Endothelial cell of umbilical vein (primary cell): Measurements from ENCODE around the gene SHCBP1L. TPM values are rescaled to one million over a fixed set of nuclear protein-coding genes. Genes with fewer than 3 reads are reported as not detected.

Experiments used
- BruUV-seq: library from RNA; stranded (reverse); fragments of 400-500 nt; replicated peaks from 2 replicates; lab custom pipeline; 2021; lab: Mats Ljungman, UMichigan
- CTCF ChIA-PET: fragments of 300-600, 350-600 bp; sonication (Branson Sonifier 250); formaldehyde crosslinking; loops from one replicate; lab custom pipeline; 2021; ENCODE audit warnings: antibody characterized with exemption, inconsistent platforms; lab: Charles Lee
- POLR2A ChIA-PET: fragments of 300-600, 350-600 bp; sonication (Branson Sonifier 250); formaldehyde crosslinking; loops from one replicate; lab custom pipeline; 2021; ENCODE audit warnings: antibody characterized with exemption, inconsistent platforms; lab: Charles Lee
- DNase-seq: peaks from one replicate; pipeline ENCODE4 v3.0.0-alpha.2; 2011; ENCODE audit warnings: low read depth, low spot score
- FAIRE-seq: peaks from 2 replicates; lab custom pipeline; 2011; peaks lifted over from hg19 to GRCh38; lab: Jason Lieb, UNC
- H2AFZ ChIP-seq: 2 replicates; pipeline ENCODE4 v1.6.0; 2012; ENCODE audit warnings: low read depth, low read length, control low read depth, inconsistent platforms
- H3K27ac ChIP-seq: 2 replicates; pipeline ENCODE4 v1.5.1; 2011; ENCODE audit warnings: low read depth, mild to moderate bottlenecking, control low read depth, low read length, moderate library complexity; ENCODE audit not compliant: insufficient read depth
- H3K27me3 ChIP-seq, 2 experiments: 2 replicates each; pipeline versions ENCODE4 v1.6.0 to v1.6.1; 2011; ENCODE audit warnings: low read length in 2 of 2, mixed read lengths in 1 of 2; ENCODE audit not compliant: control insufficient read depth in 2 of 2, insufficient read depth in 2 of 2
- H3K36me3 ChIP-seq, 2 experiments: 2 replicates in 1 of 2; 3 replicates in 1 of 2; pipeline ENCODE4 v1.5.1; 2011; ENCODE audit warnings: low read length in 2 of 2, mild to moderate bottlenecking in 1 of 2, moderate library complexity in 1 of 2; ENCODE audit not compliant: control insufficient read depth in 2 of 2, insufficient read depth in 2 of 2; ENCODE audit errors: extremely low read depth in 1 of 2
- H3K4me1 ChIP-seq: 3 replicates; pipeline ENCODE4 v1.5.1; 2011; ENCODE audit warnings: mild to moderate bottlenecking, low read length; ENCODE audit not compliant: control insufficient read depth, insufficient read depth; ENCODE audit errors: extremely low read depth
- H3K4me2 ChIP-seq: 2 replicates; pipeline ENCODE4 v1.6.1; 2011; ENCODE audit warnings: low read length, control low read depth, mixed read lengths; ENCODE audit not compliant: insufficient read depth
- H3K4me3 ChIP-seq, 3 experiments: fragments of 200-600 bp in 1 of 3; sonication (generic), shearing (Covaris generic) in 1 of 3; replicated peaks in 1 of 3; 2 replicates each; pipeline ENCODE4 v1.5.1; 2011 to 2016; ENCODE audit warnings: control low read depth in 3 of 3, low read length in 3 of 3, mild to moderate bottlenecking in 2 of 3, inconsistent platforms in 1 of 3, low read depth in 1 of 3, moderate library complexity in 1 of 3; ENCODE audit not compliant: insufficient read depth in 1 of 3
- H3K79me2 ChIP-seq: 2 replicates; pipeline ENCODE4 v1.6.0; 2012; ENCODE audit warnings: low read length, inconsistent platforms; ENCODE audit not compliant: control insufficient read depth, insufficient read depth
- H3K9ac ChIP-seq: replicated peaks from 2 replicates; pipeline ENCODE3; 2011; ENCODE audit warnings: low read length, control low read depth; ENCODE audit not compliant: insufficient read depth; ENCODE audit errors: extremely low read depth
- H3K9me1 ChIP-seq: replicated peaks from 3 replicates; pipeline ENCODE4 v1.6.0; 2011; ENCODE audit warnings: mild to moderate bottlenecking, low read length; ENCODE audit not compliant: control insufficient read depth, insufficient read depth; ENCODE audit errors: extremely low read depth
- H3K9me3 ChIP-seq: replicated peaks from 2 replicates; pipeline ENCODE4 v1.5.1; 2012; ENCODE audit warnings: low read length, inconsistent platforms; ENCODE audit not compliant: control insufficient read depth, insufficient read depth
- H4K20me1 ChIP-seq: replicated peaks from 2 replicates; pipeline ENCODE3; 2011; ENCODE audit warnings: mild to moderate bottlenecking, low read length; ENCODE audit not compliant: control insufficient read depth, insufficient read depth; ENCODE audit errors: extremely low read depth
- EZH2 ChIP-seq: IDR thresholded peaks from 2 replicates; pipeline ENCODE4 v1.6.1; 2012; ENCODE audit warnings: borderline replicate concordance, low read depth, mild to moderate bottlenecking, moderate library complexity, low read length, inconsistent platforms; ENCODE audit not compliant: severe bottlenecking
- FOS ChIP-seq: IDR thresholded peaks from 2 replicates; pipeline ENCODE4 v1.6.1; 2011; ENCODE audit warnings: mild to moderate bottlenecking, low read length, moderate library complexity, borderline replicate concordance; ENCODE audit not compliant: insufficient read depth
- GATA2 ChIP-seq: IDR thresholded peaks from 2 replicates; pipeline ENCODE4 v1.7.0; 2011; ENCODE audit warnings: low read depth, mild to moderate bottlenecking, moderate library complexity, mixed read lengths, low read length; ENCODE audit not compliant: insufficient read length, insufficient read depth
- JUN ChIP-seq: IDR thresholded peaks from 2 replicates; pipeline ENCODE4 v1.6.1; 2011; ENCODE audit warnings: borderline replicate concordance, low read depth; ENCODE audit not compliant: insufficient read length, insufficient read depth
- MYC ChIP-seq: IDR thresholded peaks from one replicate; pipeline ENCODE4 v1.6.1; 2011; ENCODE audit warnings: mild to moderate bottlenecking, low read depth, low read length
- POLR2A ChIP-seq: IDR thresholded peaks from 2 replicates; pipeline ENCODE4 v1.6.1; 2012; ENCODE audit warnings: low read depth, mild to moderate bottlenecking, control low read depth, low read length
- POLR2AphosphoS5 ChIP-seq: IDR thresholded peaks from 2 replicates; pipeline ENCODE4 v1.6.1; 2012; ENCODE audit warnings: low read depth, mild to moderate bottlenecking, control low read depth, low read length, moderate library complexity; ENCODE audit not compliant: insufficient read depth
- dilution Hi-C: fragments of 300-500 bp; cut with MboI; formaldehyde crosslinking; loops from one replicate; pipeline ENCODE4 v1.15.0; 2019; ENCODE audit warnings: low sequenced_read_pairs; ENCODE audit not compliant: extremely low pct_ligation_motif_present
- intact Hi-C: fragments of 100-400 bp; cut with micrococcal nuclease; formaldehyde crosslinking; loops from one replicate; pipeline ENCODE4 v1.10.0; 2022
- polyA plus RNA-seq, 4 experiments: library from polyadenylated mRNA; depleted of rRNA in 3 of 4; stranded (reverse) in 3 of 4; unstranded in 1 of 4; fragments of >200 nt; gene quantifications; 2 replicates each; pipeline versions ENCODE4 v1.2.1 to v1.2.3, GENCODE V29; 2011 to 2012; ENCODE audit warnings: missing spikeins in 1 of 4
- total RNA-seq: library from RNA; stranded (reverse); gene quantifications from 2 replicates; pipeline ENCODE4 v1.2.3, GENCODE V29; 2021
- TF ChIP-seq, protein P1 (sequence below): IDR thresholded peaks from 2 replicates; pipeline ENCODE4 v1.6.1; 2011; ENCODE audit not compliant: insufficient read depth, insufficient read length
- TF ChIP-seq, protein P2 (sequence below), 2 donors: IDR thresholded peaks; 1 replicate in 1 of 2; 2 replicates in 1 of 2; pipeline ENCODE4 v1.5.1; 2011; ENCODE audit warnings: low read length in 2 of 2, mild to moderate bottlenecking in 2 of 2, moderate library complexity in 2 of 2, control low read depth in 1 of 2, inconsistent platforms in 1 of 2, low read depth in 1 of 2; ENCODE audit not compliant: insufficient read depth in 1 of 2; ENCODE audit errors: extremely low read depth in 1 of 2

SHCBP1L gene
- total and polyA plus RNA-seq, 2 donors (not counting 3 experiments of a cell fraction or from before 2014, with no cell fraction given), result not detected

DNA sequence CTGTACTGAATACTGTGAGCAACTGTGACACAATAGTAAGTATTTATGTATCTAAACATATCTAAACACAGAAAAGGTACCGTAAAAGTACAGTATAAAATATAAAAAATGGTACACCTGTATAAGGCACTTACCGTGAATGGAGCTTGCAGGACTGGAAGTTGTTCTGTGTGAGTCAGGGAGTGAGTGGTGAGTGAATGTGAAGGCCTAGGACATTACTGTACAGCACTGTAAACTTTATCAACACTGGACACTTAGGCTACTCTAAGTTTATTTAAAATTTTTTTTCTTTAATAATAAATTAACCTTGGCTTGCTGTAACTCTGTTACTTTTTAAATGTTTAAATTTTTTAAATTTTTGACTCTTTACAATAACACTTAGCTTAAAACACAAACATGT lies 24.5 kb upstream of the SHCBP1L start:
- no peak for TF ChIP-seq POLR2AphosphoS5
- no peak for TF ChIP-seq FOS
- TF ChIP-seq JUN, result no peak
- no peak for TF ChIP-seq EZH2
- no peak for TF ChIP-seq GATA2
- H3K9me1 ChIP-seq, result no peaks in the 10 kb centered on the region
- no TSS peak for BruUV-seq
- intact Hi-C loops (no loop called here), dilution Hi-C loops (no loop called here)
- H3K9me3 ChIP-seq, result no peaks in the 10 kb centered on the region
- no peak overlapping the region for H3K4me2 ChIP-seq
- DNase-seq (no peak), FAIRE-seq (no peak)
- H3K36me3 ChIP-seq, result no peaks in the 10 kb centered on the region
- H2AFZ ChIP-seq, result no peak overlapping the region
- H4K20me1 ChIP-seq, result no peaks in the 10 kb centered on the region
- no peaks in the 10 kb centered on the region for H3K27me3 ChIP-seq
- no peak overlapping the region for H3K4me3 ChIP-seq
- no peaks in the 10 kb centered on the region for H3K4me1 ChIP-seq
- no peak overlapping the region for H3K9ac ChIP-seq
- H3K79me2 ChIP-seq, result no peaks in the 10 kb centered on the region
- POLR2A ChIA-PET, result interaction anchor here (0.5 kb wide), 1 partner anchor 31 kb away, joined by 3 read pairs; no protein-coding TSS in a partner anchor
- no peak overlapping the region for H3K27ac ChIP-seq
- CTCF ChIA-PET, result interaction anchor here (1.9 kb wide), 1 partner anchor 15 kb away, joined by 5 read pairs; no protein-coding TSS in a partner anchor

DNA sequence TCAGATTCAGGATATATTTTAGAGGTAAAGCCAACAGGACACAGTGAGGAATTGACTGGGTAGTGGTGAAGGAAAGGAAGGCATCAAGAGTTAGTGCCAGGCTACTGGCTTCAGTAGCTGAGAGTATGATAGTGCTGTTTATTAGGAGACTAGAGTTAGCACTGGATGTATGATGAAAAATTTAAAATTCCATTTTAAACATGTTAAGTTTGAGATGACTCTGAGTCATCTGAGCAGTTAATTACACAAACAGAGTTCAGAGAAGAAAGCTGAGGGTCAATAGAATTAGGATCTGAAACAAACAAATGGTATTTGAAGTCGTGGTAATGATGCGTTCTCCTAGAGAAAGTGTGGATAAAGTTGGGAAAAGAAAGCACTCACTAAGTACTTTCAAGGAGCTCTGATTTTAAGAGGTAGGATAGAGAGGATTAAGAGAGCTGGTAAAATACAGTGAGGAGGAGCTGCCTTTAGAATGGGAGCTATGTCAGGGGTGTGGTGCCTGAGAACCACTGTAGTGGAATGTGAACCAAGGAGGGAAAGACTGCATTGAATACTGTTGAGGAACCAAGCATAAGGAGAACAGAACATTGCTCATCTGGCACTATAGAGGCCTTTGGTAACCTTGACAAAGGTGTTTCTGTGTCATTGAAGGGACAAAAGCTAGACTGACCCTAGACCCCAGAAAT lies 21.7 kb upstream of the SHCBP1L start:
- no TSS peak for BruUV-seq
- dilution Hi-C loops, result no loop called here
- Histone ChIP-seq H3K4me2 (no peak overlapping the region), H3K4me3 (no peak overlapping the region), H3K27me3 (no peaks in the 10 kb centered on the region), H2AFZ (no peak overlapping the region), H3K36me3 (no peaks in the 10 kb centered on the region), H3K9ac (no peak overlapping the region), H3K4me1 (no peaks in the 10 kb centered on the region), H3K9me1 (no peaks in the 10 kb centered on the region), H4K20me1 (no peaks in the 10 kb centered on the region), H3K9me3 (no peaks in the 10 kb centered on the region), H3K27ac (no peak overlapping the region), H3K79me2 (no peaks in the 10 kb centered on the region)
- DNase-seq (no peak), FAIRE-seq (no peak)
- ChIA-PET POLR2A (no interaction called here), CTCF (interaction anchor here (1.1 to 2.1 kb wide), 4 partner anchors 10 to 42 kb away, joined by 4 to 9 read pairs (median 7); no protein-coding TSS in a partner anchor)
- TF ChIP-seq EZH2, result no peak
- no peak for TF ChIP-seq POLR2AphosphoS5
- TF ChIP-seq, protein P1, sequence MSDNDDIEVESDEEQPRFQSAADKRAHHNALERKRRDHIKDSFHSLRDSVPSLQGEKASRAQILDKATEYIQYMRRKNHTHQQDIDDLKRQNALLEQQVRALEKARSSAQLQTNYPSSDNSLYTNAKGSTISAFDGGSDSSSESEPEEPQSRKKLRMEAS, result no peak
- no peak for TF ChIP-seq GATA2
- TF ChIP-seq MYC, result no peak
- no peak for TF ChIP-seq FOS
- TF ChIP-seq JUN, result no peak
- TF ChIP-seq POLR2A, result no peak
- TF ChIP-seq, protein P2, sequence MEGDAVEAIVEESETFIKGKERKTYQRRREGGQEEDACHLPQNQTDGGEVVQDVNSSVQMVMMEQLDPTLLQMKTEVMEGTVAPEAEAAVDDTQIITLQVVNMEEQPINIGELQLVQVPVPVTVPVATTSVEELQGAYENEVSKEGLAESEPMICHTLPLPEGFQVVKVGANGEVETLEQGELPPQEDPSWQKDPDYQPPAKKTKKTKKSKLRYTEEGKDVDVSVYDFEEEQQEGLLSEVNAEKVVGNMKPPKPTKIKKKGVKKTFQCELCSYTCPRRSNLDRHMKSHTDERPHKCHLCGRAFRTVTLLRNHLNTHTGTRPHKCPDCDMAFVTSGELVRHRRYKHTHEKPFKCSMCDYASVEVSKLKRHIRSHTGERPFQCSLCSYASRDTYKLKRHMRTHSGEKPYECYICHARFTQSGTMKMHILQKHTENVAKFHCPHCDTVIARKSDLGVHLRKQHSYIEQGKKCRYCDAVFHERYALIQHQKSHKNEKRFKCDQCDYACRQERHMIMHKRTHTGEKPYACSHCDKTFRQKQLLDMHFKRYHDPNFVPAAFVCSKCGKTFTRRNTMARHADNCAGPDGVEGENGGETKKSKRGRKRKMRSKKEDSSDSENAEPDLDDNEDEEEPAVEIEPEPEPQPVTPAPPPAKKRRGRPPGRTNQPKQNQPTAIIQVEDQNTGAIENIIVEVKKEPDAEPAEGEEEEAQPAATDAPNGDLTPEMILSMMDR (IDR thresholded peaks at IDR 0.05; ENCODE audit: extremely low read depth in 1 of 2, insufficient read depth in 1 of 2, low read depth in 1 of 2, low read length in 2 of 2), result no peak
- intact Hi-C loops, result no loop called here
